ENCODE measurements around the gene SULT1C3.

SULT1C3 gene

GRCh38 chr2:108199726-108200125 lies 40.0 kb upstream of the SULT1C3 start:
- peak in 1 of 2 donors; percentile 59 for DNase-seq
- Histone ChIP-seq H2AFZ (ENCODE audit: insufficient read depth, low read length, poor library complexity) (no peak overlapping the region), H3K14ac (ENCODE audit: low read length) (no peak overlapping the region), H2BK12ac (ENCODE audit: low read length) (no peak overlapping the region), H2AK5ac (ENCODE audit: low read length) (no peak overlapping the region), H3K4me3 (ENCODE audit: low read depth, low read length) (no peak overlapping the region), H3K23ac (ENCODE audit: low read length) (no peak overlapping the region), H3K27ac (ENCODE audit: low read depth, low read length) (no peak overlapping the region), H3K9me3 (ENCODE audit: insufficient read depth, low read depth, low read length) (no peaks in the 10 kb centered on the region), H2BK5ac (ENCODE audit: low read depth, low read length, poor library complexity) (no peak overlapping the region), H3K9ac (ENCODE audit: low read length) (no peak overlapping the region), H3K4me2 (ENCODE audit: low read length) (no peak overlapping the region), H3K4ac (ENCODE audit: low read depth, low read length) (no peak overlapping the region), H3K79me1 (ENCODE audit: low read length) (no peaks in the 10 kb centered on the region), H3K36me3 (ENCODE audit: control insufficient read depth in 1 of 2, insufficient read depth in 2 of 2, low read length in 2 of 2) (no peaks in the 10 kb centered on the region), H4K91ac (ENCODE audit: low read depth, low read length) (no peak overlapping the region), H4K12ac (ENCODE audit: low read depth, low read length) (no peak overlapping the region), H3K4me1 (ENCODE audit: control insufficient read depth in 1 of 2, insufficient read depth in 2 of 2, low read length in 2 of 2) (no peaks in the 10 kb centered on the region), H2BK120ac (ENCODE audit: insufficient read depth, low read length, poor library complexity) (no peak overlapping the region), H3K27me3 (ENCODE audit: insufficient read depth, low read length) (no peaks in the 10 kb centered on the region), H4K8ac (ENCODE audit: low read depth, low read length) (no peak overlapping the region), H3K79me2 (ENCODE audit: control insufficient read depth, insufficient read depth, low read length, poor library complexity) (no peaks in the 10 kb centered on the region), H3K18ac (ENCODE audit: low read length) (no peak overlapping the region)

- no peak overlapping the region for H4K12ac ChIP-seq (ENCODE audit: low read depth, low read length)
- no peak overlapping the region for H2AFZ ChIP-seq (ENCODE audit: insufficient read depth, low read length, poor library complexity)
- no peak overlapping the region for H3K9ac ChIP-seq (ENCODE audit: low read length)
- DNase-seq = no peak
- no peaks in the 10 kb centered on the region for H3K79me1 ChIP-seq (ENCODE audit: low read length)
- no peak overlapping the region for H4K8ac ChIP-seq (ENCODE audit: low read depth, low read length)
- no peak overlapping the region for H3K4me3 ChIP-seq (ENCODE audit: low read depth, low read length)
- no peak overlapping the region for H2BK12ac ChIP-seq (ENCODE audit: low read length)
- no peak overlapping the region for H3K4me2 ChIP-seq (ENCODE audit: low read length)
- no peak overlapping the region for H4K91ac ChIP-seq (ENCODE audit: low read depth, low read length)
- no peak overlapping the region for H2BK5ac ChIP-seq (ENCODE audit: low read depth, low read length, poor library complexity)
- H2AK5ac ChIP-seq (ENCODE audit: low read length) = no peak overlapping the region
- no peak overlapping the region for H3K23ac ChIP-seq (ENCODE audit: low read length)
- H3K79me2 ChIP-seq (ENCODE audit: control insufficient read depth, insufficient read depth, low read length, poor library complexity) = no peaks in the 10 kb centered on the region
- no peak overlapping the region for H3K14ac ChIP-seq (ENCODE audit: low read length)
- H3K36me3 ChIP-seq (ENCODE audit: control insufficient read depth in 1 of 2, insufficient read depth in 2 of 2, low read length in 2 of 2) = no peaks in the 10 kb centered on the region
- no peaks in the 10 kb centered on the region for H3K9me3 ChIP-seq (ENCODE audit: insufficient read depth, low read depth, low read length)
- no peaks in the 10 kb centered on the region for H3K4me1 ChIP-seq (ENCODE audit: control insufficient read depth in 1 of 2, insufficient read depth in 2 of 2, low read length in 2 of 2)
- H3K27me3 ChIP-seq (ENCODE audit: insufficient read depth, low read length) = no peaks in the 10 kb centered on the region
- no peak overlapping the region for H2BK120ac ChIP-seq (ENCODE audit: insufficient read depth, low read length, poor library complexity)
- WGBS (ENCODE audit: extremely low coverage, insufficient coverage, insufficient read length) = no CpG with 5 or more reads among the region's 7 CpGs
- no peak overlapping the region for H3K18ac ChIP-seq (ENCODE audit: low read length)
- H3K4ac ChIP-seq (ENCODE audit: low read depth, low read length) = no peak overlapping the region
- no peak overlapping the region for H3K27ac ChIP-seq (ENCODE audit: low read depth, low read length)
Observed at GRCh38 chr2:108200569-108200968, 39.2 kb upstream of the SULT1C3 start.

- H2AFZ ChIP-seq (ENCODE audit: insufficient read depth, low read length, poor library complexity) = no peak overlapping the region
- no peaks in the 10 kb centered on the region for H3K27me3 ChIP-seq (ENCODE audit: insufficient read depth, low read length)
- no peak for DNase-seq
- no peaks in the 10 kb centered on the region for H3K79me1 ChIP-seq (ENCODE audit: low read length)
- no peak overlapping the region for H4K12ac ChIP-seq (ENCODE audit: low read depth, low read length)
- no CpG with 5 or more reads among the region's 3 CpGs for WGBS (ENCODE audit: extremely low coverage, insufficient coverage, insufficient read length)
- H2BK120ac ChIP-seq (ENCODE audit: insufficient read depth, low read length, poor library complexity) = no peak overlapping the region
- H3K4me3 ChIP-seq (ENCODE audit: low read depth, low read length) = no peak overlapping the region
- H2AK5ac ChIP-seq (ENCODE audit: low read length) = no peak overlapping the region
- H2BK5ac ChIP-seq (ENCODE audit: low read depth, low read length, poor library complexity) = no peak overlapping the region
- H3K4me2 ChIP-seq (ENCODE audit: low read length) = no peak overlapping the region
- no peak overlapping the region for H3K27ac ChIP-seq (ENCODE audit: low read depth, low read length)
- no peaks in the 10 kb centered on the region for H3K4me1 ChIP-seq (ENCODE audit: control insufficient read depth in 1 of 2, insufficient read depth in 2 of 2, low read length in 2 of 2)
- H3K23ac ChIP-seq (ENCODE audit: low read length) = no peak overlapping the region
- H3K79me2 ChIP-seq (ENCODE audit: control insufficient read depth, insufficient read depth, low read length, poor library complexity) = no peaks in the 10 kb centered on the region
- H3K36me3 ChIP-seq (ENCODE audit: control insufficient read depth in 1 of 2, insufficient read depth in 2 of 2, low read length in 2 of 2) = no peaks in the 10 kb centered on the region
- H3K14ac ChIP-seq (ENCODE audit: low read length) = no peak overlapping the region
- peaks cover 1% of the 10 kb centered on the region for H3K9me3 ChIP-seq (ENCODE audit: insufficient read depth, low read depth, low read length)
- no peak overlapping the region for H3K9ac ChIP-seq (ENCODE audit: low read length)
- no peak overlapping the region for H4K8ac ChIP-seq (ENCODE audit: low read depth, low read length)
- H4K91ac ChIP-seq (ENCODE audit: low read depth, low read length) = no peak overlapping the region
- no peak overlapping the region for H3K18ac ChIP-seq (ENCODE audit: low read length)
- H2BK12ac ChIP-seq (ENCODE audit: low read length) = no peak overlapping the region
- no peak overlapping the region for H3K4ac ChIP-seq (ENCODE audit: low read depth, low read length)
Observed at GRCh38 chr2:108212671-108213070, 27.1 kb upstream of the SULT1C3 start.

GRCh38 chr2:108215794-108216211 lies 24.0 kb upstream of the SULT1C3 start:
- Histone ChIP-seq H3K36me3 (ENCODE audit: control insufficient read depth in 1 of 2, insufficient read depth in 2 of 2, low read length in 2 of 2) (no peaks in the 10 kb centered on the region), H3K4me1 (ENCODE audit: control insufficient read depth in 1 of 2, insufficient read depth in 2 of 2, low read length in 2 of 2) (no peaks in the 10 kb centered on the region), H2BK5ac (ENCODE audit: low read depth, low read length, poor library complexity) (no peak overlapping the region), H3K23ac (ENCODE audit: low read length) (no peak overlapping the region), H4K91ac (ENCODE audit: low read depth, low read length) (no peak overlapping the region), H3K18ac (ENCODE audit: low read length) (no peak overlapping the region), H3K14ac (ENCODE audit: low read length) (no peak overlapping the region), H2BK12ac (ENCODE audit: low read length) (no peak overlapping the region), H4K8ac (ENCODE audit: low read depth, low read length) (peak overlapping the region; percentile 78), H3K4me2 (ENCODE audit: low read length) (no peak overlapping the region), H2AK5ac (ENCODE audit: low read length) (no peak overlapping the region), H3K9me3 (ENCODE audit: insufficient read depth, low read depth, low read length) (peaks cover 3% of the 10 kb centered on the region), H2AFZ (ENCODE audit: insufficient read depth, low read length, poor library complexity) (no peak overlapping the region), H3K79me2 (ENCODE audit: control insufficient read depth, insufficient read depth, low read length, poor library complexity) (no peaks in the 10 kb centered on the region), H3K79me1 (ENCODE audit: low read length) (no peaks in the 10 kb centered on the region), H3K27ac (ENCODE audit: low read depth, low read length) (no peak overlapping the region), H2BK120ac (ENCODE audit: insufficient read depth, low read length, poor library complexity) (no peak overlapping the region), H3K4ac (ENCODE audit: low read depth, low read length) (no peak overlapping the region), H3K4me3 (ENCODE audit: low read depth, low read length) (no peak overlapping the region), H3K27me3 (ENCODE audit: insufficient read depth, low read length) (no peaks in the 10 kb centered on the region), H4K12ac (ENCODE audit: low read depth, low read length) (no peak overlapping the region), H3K9ac (ENCODE audit: low read length) (no peak overlapping the region)
- no CpG with 5 or more reads among the region's 3 CpGs for WGBS (ENCODE audit: extremely low coverage, insufficient coverage, insufficient read length)
- DNase-seq = peak in 1 of 2 donors; percentile 9
